GM23338 (cell line): ENCODE results near the gene PGGHG. TPM values are rescaled to one million over a fixed set of nuclear protein-coding genes. Genes with fewer than 3 reads are reported as not detected.

Source experiments
- ATAC-seq: fragments of 200-7000 bp; cut with Tn5 transposase; 3 replicates; pipeline ENCODE4 v1.9.1; 2020
- DNase-seq: peaks from one replicate; pipeline ENCODE4 v3.0.0-alpha.2; 2015; ENCODE audit warnings: low spot score
- H2AFZ ChIP-seq: fragments of 200-600 bp; sonication (generic); 2 replicates; pipeline ENCODE4 v1.8.0; 2016; ENCODE audit warnings: antibody characterized with exemption, mild to moderate bottlenecking, moderate library complexity
- H3F3A ChIP-seq: fragments of 200-600 bp; sonication (generic); replicated peaks from 2 replicates; pipeline ENCODE4 v1.8.0; 2017; ENCODE audit warnings: antibody characterized with exemption, mixed run types, low read depth
- H3K27ac ChIP-seq: fragments of 200-600 bp; sonication (generic); 2 replicates; pipeline ENCODE4 v1.6.1; 2016; ENCODE audit warnings: low read depth
- H3K27me3 ChIP-seq: fragments of 200-600 bp; sonication (generic); 2 replicates; pipeline ENCODE4 v1.8.0; 2016; ENCODE audit warnings: mild to moderate bottlenecking, mixed run types, moderate library complexity; ENCODE audit not compliant: insufficient read depth
- H3K36me3 ChIP-seq: fragments of 200-600 bp; sonication (generic); 2 replicates; pipeline ENCODE4 v1.8.0; 2016; ENCODE audit warnings: mild to moderate bottlenecking; ENCODE audit not compliant: insufficient read depth
- H3K4me1 ChIP-seq: fragments of 200-600 bp; sonication (generic); 2 replicates; pipeline ENCODE4 v1.8.0; 2016; ENCODE audit warnings: mild to moderate bottlenecking, moderate library complexity; ENCODE audit not compliant: insufficient read depth
- H3K4me2 ChIP-seq: fragments of 200-600 bp; sonication (generic); 2 replicates; pipeline ENCODE4 v1.7.1; 2017; ENCODE audit warnings: mixed run types
- H3K4me3 ChIP-seq: fragments of 200-600 bp; sonication (generic); 2 replicates; pipeline ENCODE4 v1.6.1; 2016; ENCODE audit warnings: mixed run types
- H3K79me2 ChIP-seq: fragments of 200-600 bp; sonication (generic); replicated peaks from 2 replicates; pipeline ENCODE4 v1.8.0; 2017; ENCODE audit warnings: mild to moderate bottlenecking; ENCODE audit not compliant: insufficient read depth
- H3K9me2 ChIP-seq: fragments of 200-600 bp; sonication (generic); 2 replicates; pipeline ENCODE4 v1.8.0; 2017; ENCODE audit not compliant: insufficient read depth
- H4K20me1 ChIP-seq: fragments of 200-600 bp; sonication (generic); replicated peaks from 2 replicates; pipeline ENCODE4 v1.8.0; 2017; ENCODE audit warnings: mild to moderate bottlenecking; ENCODE audit not compliant: insufficient read depth
- H3K27ac Mint-ChIP-seq: 2 replicates; pipeline ENCODE4 v1.8.0; 2020; ENCODE audit warnings: inconsistent platforms, mild to moderate bottlenecking, moderate library complexity, mixed read lengths
- H3K27me3 Mint-ChIP-seq: 3 replicates; pipeline ENCODE4 v1.8.0; 2022; ENCODE audit warnings: low read depth, mild to moderate bottlenecking, moderate library complexity, mixed read lengths, inconsistent platforms; ENCODE audit not compliant: insufficient read depth, poor library complexity
- H3K36me3 Mint-ChIP-seq: 3 replicates; pipeline ENCODE4 v1.8.0; 2021; ENCODE audit warnings: low read depth, mild to moderate bottlenecking, inconsistent platforms, moderate library complexity, mixed read lengths
- H3K4me1 Mint-ChIP-seq: 3 replicates; pipeline ENCODE4 v1.8.0; 2020; ENCODE audit warnings: mild to moderate bottlenecking, inconsistent platforms, mixed read lengths
- H3K4me3 Mint-ChIP-seq: 3 replicates; pipeline ENCODE4 v1.8.0; 2021; ENCODE audit warnings: moderate library complexity, mild to moderate bottlenecking, inconsistent platforms, mixed read lengths
- H3K9me3 Mint-ChIP-seq: 3 replicates; pipeline ENCODE4 v1.8.0; 2020; ENCODE audit warnings: moderate library complexity, mild to moderate bottlenecking, inconsistent platforms, mixed read lengths
- CTCF ChIP-seq, 2 experiments: fragments of 200-600 bp in 1 of 2; sonication (generic) in 1 of 2; conservative IDR thresholded peaks; 2 replicates each; pipeline versions ENCODE4 v1.5.1 to v1.6.1; 2016 to 2017; ENCODE audit warnings: antibody characterized with exemption in 2 of 2, low read depth in 2 of 2, mild to moderate bottlenecking in 2 of 2, moderate library complexity in 1 of 2
- EZH2phosphoT487 ChIP-seq: fragments of 200-600 bp; sonication (generic); IDR thresholded peaks from one replicate; pipeline ENCODE4 v1.8.1; 2018; ENCODE audit warnings: antibody characterized with exemption; ENCODE audit not compliant: unreplicated experiment
- NANOG ChIP-seq: IDR thresholded peaks from 2 replicates; pipeline ENCODE4 v1.6.1; 2016; ENCODE audit warnings: antibody characterized with exemption, borderline replicate concordance
- POLR2AphosphoS5 ChIP-seq: IDR thresholded peaks from 2 replicates; pipeline ENCODE4 v1.6.1; 2016; ENCODE audit warnings: antibody characterized with exemption, low read depth
- REST ChIP-seq: IDR thresholded peaks from one replicate; pipeline ENCODE4 v1.6.1; 2018; ENCODE audit warnings: antibody characterized with exemption; ENCODE audit not compliant: unreplicated experiment
- STAT1 ChIP-seq: IDR thresholded peaks from one replicate; pipeline ENCODE4 v1.6.1; 2016; ENCODE audit warnings: antibody characterized with exemption; ENCODE audit not compliant: unreplicated experiment
- ZNF114 ChIP-seq: fragments of 250-450 bp; sonication (Bioruptor Pico); IDR thresholded peaks from 2 replicates; pipeline ENCODE4 v1.5.0; 2020; ENCODE audit warnings: mild to moderate bottlenecking, moderate library complexity
- ZNF331 ChIP-seq: fragments of 250-450 bp; sonication (Bioruptor Pico); IDR thresholded peaks from 2 replicates; pipeline ENCODE4 v1.5.0; 2020; ENCODE audit warnings: low read depth, mild to moderate bottlenecking, moderate library complexity
- polyA plus RNA-seq: library from polyadenylated mRNA; unstranded; fragments of >200 nt; fragmentation: Nextera tagmentation; extraction: Ambion mirVana; gene quantifications from 2 replicates; pipeline ENCODE4 v1.2.1, GENCODE V29; 2016
- total RNA-seq: library from RNA; depleted of rRNA; stranded (reverse); fragments of >200 nt; shearing (Covaris generic); gene quantifications from 2 replicates; pipeline ENCODE4 v1.2.3, GENCODE V29; 2014
- TF ChIP-seq, protein P1 (sequence below): IDR thresholded peaks from 2 replicates; pipeline ENCODE4 v1.6.1; 2016; ENCODE audit warnings: antibody characterized with exemption
- TF ChIP-seq, protein P2 (sequence below): fragments of 250-450 bp; sonication (Bioruptor Pico); IDR thresholded peaks from 2 replicates; pipeline ENCODE4 v1.5.0; 2020; ENCODE audit warnings: mild to moderate bottlenecking, moderate library complexity

The PGGHG gene
- total and polyA plus RNA-seq, 2 experiments from 2014 or later = 24.9 to 55.8 TPM

DNA sequence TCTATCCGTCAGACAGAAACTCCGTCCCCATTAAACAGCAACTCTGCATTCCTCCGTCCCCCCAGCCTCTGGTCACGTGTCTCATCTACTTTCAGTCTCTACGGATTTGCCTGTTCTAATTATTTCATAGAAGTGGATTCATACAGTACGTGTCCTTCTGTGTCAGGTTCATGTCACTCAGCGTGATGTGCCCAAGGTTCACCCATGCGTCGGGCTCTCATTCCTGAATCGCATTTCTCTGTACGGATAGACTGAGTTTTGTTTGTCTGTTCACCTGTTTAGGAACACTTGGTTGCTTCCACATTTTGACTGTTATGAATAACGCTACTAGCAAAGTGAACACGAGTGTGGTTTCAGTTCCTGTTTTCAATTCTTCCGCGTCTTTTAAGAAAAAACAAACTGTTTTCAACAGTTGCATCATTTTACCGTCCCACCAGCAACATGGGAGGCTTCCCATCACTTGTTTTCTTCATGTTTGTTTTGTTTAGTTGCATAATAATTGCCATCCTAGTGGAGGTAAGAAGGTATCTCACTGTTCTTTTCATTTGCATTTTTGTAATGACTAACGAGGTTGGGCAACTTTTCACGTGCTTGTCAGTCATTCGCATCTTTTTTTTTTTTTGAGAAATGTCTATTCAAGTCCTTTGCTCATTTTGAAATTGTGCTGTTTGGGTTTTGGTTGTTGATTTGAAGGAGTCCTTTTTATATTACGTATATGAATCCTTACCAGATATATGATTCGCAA, 19.6 kb upstream of the PGGHG start:
- Mint-ChIP-seq H3K9me3 (peaks cover 23% of the 10 kb centered on the region), H3K4me3 (no peak overlapping the region)

More for the DNA sequence above, 19.6 kb upstream of the PGGHG start:
- Histone ChIP-seq H3K36me3 (0 out of 2 replicates have a peak, but pooled peaks cover 5% of the 10 kb centered on the region), H3K4me1 (peaks cover 14% of the 10 kb centered on the region; the same call in 1 of the 2 replicates), H3K9me2 (no peaks in the 10 kb centered on the region), H3F3A (0 out of 2 replicates have a peak, but pooled peaks cover 10% of the 10 kb centered on the region), H3K27me3 (no peaks in the 10 kb centered on the region), H4K20me1 (no peaks in the 10 kb centered on the region), H3K4me2 (peak overlapping the region; percentile 13; the same call in 1 of the 2 replicates), H2AFZ (peak overlapping the region; percentile 11; the same call in 1 of the 2 replicates), H3K27ac (no peak overlapping the region), H3K79me2 (no peaks in the 10 kb centered on the region), H3K4me3 (no peak overlapping the region)
- Mint-ChIP-seq H3K4me1 (peaks cover 16% of the 10 kb centered on the region), H3K36me3 (peaks cover 14% of the 10 kb centered on the region; the same call in 2 of the 3 replicates), H3K27ac (no peak overlapping the region; the same call in 1 of the 2 replicates), H3K27me3 (peaks cover 10% of the 10 kb centered on the region)
- DNase-seq (peak; percentile 18), ATAC-seq (no peak; the same call in 2 of the 3 replicates)
- TF ChIP-seq REST (no peak), ZNF331 (CRISPR knock-in tag) (no peak), EZH2phosphoT487 (no peak), POLR2AphosphoS5 (no peak), ZNF114 (CRISPR knock-in tag) (no peak), STAT1 (no peak), CTCF (conservative IDR thresholded peaks at IDR 0.05; ENCODE audit: low read depth in 2 of 2) (no peak), NANOG (no peak)
- TF ChIP-seq, protein P1, sequence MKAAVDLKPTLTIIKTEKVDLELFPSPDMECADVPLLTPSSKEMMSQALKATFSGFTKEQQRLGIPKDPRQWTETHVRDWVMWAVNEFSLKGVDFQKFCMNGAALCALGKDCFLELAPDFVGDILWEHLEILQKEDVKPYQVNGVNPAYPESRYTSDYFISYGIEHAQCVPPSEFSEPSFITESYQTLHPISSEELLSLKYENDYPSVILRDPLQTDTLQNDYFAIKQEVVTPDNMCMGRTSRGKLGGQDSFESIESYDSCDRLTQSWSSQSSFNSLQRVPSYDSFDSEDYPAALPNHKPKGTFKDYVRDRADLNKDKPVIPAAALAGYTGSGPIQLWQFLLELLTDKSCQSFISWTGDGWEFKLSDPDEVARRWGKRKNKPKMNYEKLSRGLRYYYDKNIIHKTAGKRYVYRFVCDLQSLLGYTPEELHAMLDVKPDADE = no peak
- TF ChIP-seq, protein P2, sequence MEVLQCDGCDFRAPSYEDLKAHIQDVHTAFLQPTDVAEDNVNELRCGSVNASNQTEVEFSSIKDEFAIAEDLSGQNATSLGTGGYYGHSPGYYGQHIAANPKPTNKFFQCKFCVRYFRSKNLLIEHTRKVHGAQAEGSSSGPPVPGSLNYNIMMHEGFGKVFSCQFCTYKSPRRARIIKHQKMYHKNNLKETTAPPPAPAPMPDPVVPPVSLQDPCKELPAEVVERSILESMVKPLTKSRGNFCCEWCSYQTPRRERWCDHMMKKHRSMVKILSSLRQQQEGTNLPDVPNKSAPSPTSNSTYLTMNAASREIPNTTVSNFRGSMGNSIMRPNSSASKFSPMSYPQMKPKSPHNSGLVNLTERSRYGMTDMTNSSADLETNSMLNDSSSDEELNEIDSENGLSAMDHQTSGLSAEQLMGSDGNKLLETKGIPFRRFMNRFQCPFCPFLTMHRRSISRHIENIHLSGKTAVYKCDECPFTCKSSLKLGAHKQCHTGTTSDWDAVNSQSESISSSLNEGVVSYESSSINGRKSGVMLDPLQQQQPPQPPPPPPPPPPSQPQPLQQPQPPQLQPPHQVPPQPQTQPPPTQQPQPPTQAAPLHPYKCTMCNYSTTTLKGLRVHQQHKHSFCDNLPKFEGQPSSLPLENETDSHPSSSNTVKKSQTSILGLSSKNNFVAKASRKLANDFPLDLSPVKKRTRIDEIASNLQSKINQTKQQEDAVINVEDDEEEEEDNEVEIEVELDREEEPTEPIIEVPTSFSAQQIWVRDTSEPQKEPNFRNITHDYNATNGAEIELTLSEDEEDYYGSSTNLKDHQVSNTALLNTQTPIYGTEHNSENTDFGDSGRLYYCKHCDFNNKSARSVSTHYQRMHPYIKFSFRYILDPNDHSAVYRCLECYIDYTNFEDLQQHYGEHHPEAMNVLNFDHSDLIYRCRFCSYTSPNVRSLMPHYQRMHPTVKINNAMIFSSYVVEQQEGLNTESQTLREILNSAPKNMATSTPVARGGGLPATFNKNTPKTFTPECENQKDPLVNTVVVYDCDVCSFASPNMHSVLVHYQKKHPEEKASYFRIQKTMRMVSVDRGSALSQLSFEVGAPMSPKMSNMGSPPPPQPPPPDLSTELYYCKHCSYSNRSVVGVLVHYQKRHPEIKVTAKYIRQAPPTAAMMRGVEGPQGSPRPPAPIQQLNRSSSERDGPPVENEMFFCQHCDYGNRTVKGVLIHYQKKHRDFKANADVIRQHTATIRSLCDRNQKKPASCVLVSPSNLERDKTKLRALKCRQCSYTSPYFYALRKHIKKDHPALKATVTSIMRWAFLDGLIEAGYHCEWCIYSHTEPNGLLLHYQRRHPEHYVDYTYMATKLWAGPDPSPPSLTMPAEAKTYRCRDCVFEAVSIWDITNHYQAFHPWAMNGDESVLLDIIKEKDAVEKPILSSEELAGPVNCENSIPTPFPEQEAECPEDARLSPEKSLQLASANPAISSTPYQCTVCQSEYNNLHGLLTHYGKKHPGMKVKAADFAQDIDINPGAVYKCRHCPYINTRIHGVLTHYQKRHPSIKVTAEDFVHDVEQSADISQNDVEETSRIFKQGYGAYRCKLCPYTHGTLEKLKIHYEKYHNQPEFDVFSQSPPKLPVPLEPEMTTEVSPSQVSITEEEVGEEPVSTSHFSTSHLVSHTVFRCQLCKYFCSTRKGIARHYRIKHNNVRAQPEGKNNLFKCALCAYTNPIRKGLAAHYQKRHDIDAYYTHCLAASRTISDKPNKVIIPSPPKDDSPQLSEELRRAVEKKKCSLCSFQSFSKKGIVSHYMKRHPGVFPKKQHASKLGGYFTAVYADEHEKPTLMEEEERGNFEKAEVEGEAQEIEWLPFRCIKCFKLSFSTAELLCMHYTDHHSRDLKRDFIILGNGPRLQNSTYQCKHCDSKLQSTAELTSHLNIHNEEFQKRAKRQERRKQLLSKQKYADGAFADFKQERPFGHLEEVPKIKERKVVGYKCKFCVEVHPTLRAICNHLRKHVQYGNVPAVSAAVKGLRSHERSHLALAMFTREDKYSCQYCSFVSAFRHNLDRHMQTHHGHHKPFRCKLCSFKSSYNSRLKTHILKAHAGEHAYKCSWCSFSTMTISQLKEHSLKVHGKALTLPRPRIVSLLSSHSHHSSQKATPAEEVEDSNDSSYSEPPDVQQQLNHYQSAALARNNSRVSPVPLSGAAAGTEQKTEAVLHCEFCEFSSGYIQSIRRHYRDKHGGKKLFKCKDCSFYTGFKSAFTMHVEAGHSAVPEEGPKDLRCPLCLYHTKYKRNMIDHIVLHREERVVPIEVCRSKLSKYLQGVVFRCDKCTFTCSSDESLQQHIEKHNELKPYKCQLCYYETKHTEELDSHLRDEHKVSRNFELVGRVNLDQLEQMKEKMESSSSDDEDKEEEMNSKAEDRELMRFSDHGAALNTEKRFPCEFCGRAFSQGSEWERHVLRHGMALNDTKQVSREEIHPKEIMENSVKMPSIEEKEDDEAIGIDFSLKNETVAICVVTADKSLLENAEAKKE = no peak
